C4-2B (cell line): Measurements from ENCODE around the gene CDC23.

ENCODE experiments used
- ZFX ChIP-seq: fragments of 450-650 bp; IDR thresholded peaks from 2 replicates; pipeline ENCODE4 v1.6.1; 2017
- TF ChIP-seq, protein P1 (sequence below): fragments of 450-650 bp; conservative IDR thresholded peaks from 2 replicates; pipeline ENCODE4 v1.5.1; 2017; ENCODE audit warnings: mild to moderate bottlenecking

- TF ChIP-seq, protein P1, sequence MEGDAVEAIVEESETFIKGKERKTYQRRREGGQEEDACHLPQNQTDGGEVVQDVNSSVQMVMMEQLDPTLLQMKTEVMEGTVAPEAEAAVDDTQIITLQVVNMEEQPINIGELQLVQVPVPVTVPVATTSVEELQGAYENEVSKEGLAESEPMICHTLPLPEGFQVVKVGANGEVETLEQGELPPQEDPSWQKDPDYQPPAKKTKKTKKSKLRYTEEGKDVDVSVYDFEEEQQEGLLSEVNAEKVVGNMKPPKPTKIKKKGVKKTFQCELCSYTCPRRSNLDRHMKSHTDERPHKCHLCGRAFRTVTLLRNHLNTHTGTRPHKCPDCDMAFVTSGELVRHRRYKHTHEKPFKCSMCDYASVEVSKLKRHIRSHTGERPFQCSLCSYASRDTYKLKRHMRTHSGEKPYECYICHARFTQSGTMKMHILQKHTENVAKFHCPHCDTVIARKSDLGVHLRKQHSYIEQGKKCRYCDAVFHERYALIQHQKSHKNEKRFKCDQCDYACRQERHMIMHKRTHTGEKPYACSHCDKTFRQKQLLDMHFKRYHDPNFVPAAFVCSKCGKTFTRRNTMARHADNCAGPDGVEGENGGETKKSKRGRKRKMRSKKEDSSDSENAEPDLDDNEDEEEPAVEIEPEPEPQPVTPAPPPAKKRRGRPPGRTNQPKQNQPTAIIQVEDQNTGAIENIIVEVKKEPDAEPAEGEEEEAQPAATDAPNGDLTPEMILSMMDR = peak; percentile 83
- TF ChIP-seq ZFX = no peak
These were observed 32.8 kb downstream of the CDC23 start for GRCh38 chr5:138180183-138180782.
